GM12892 (cell line): ENCODE data around the gene FAM32A.

Experiments used
- POLR2A ChIP-seq: IDR thresholded peaks from 2 replicates; pipeline ENCODE4 v1.6.1; 2011; ENCODE audit warnings: low read depth, low read length, control low read depth
- POLR2AphosphoS5 ChIP-seq: IDR thresholded peaks from 2 replicates; pipeline ENCODE4 v1.6.1; 2011; ENCODE audit warnings: low read depth, low read length, control low read depth
- TAF1 ChIP-seq: IDR thresholded peaks from 2 replicates; pipeline ENCODE4 v1.6.1; 2011; ENCODE audit warnings: low read depth, mild to moderate bottlenecking, control low read depth, low read length, borderline replicate concordance

- TF ChIP-seq POLR2AphosphoS5 (no peak), POLR2A (no peak), TAF1 (no peak)
These were observed 37.6 kb downstream of the FAM32A start for GRCh38 chr19:16222806-16223205.
